OCI-LY3 (cell line): ENCODE data around the gene NFIA.

Experiments
- H2AFZ ChIP-seq: fragments of 200-600, 300-600 bp; shearing (Covaris generic); 2 replicates; pipeline ENCODE4 v1.6.0; 2014; ENCODE audit warnings: antibody characterized with exemption, low read depth, low read length
- H3K27ac ChIP-seq: fragments of 200-600, 300-600 bp; sonication (generic); 2 replicates; pipeline ENCODE4 v1.5.1; 2014; ENCODE audit warnings: mild to moderate bottlenecking, low read length, moderate library complexity, mixed read lengths
- H3K27me3 ChIP-seq: fragments of 200-600, 300-600 bp; sonication (generic); 2 replicates; pipeline ENCODE4 v1.6.1; 2014; ENCODE audit warnings: low read depth, low read length, mixed read lengths
- H3K36me3 ChIP-seq: fragments of 200-600, 300-600 bp; sonication (generic); replicated peaks from 2 replicates; pipeline ENCODE3; 2014; ENCODE audit warnings: low read depth, low read length, mixed read lengths
- H3K4me1 ChIP-seq: fragments of 300-600, 200-600 bp; sonication (generic); 2 replicates; pipeline ENCODE4 v1.6.1; 2014; ENCODE audit warnings: low read length, mixed read lengths
- H3K4me2 ChIP-seq: fragments of 200-600, 300-600 bp; sonication (generic); 2 replicates; pipeline ENCODE4 v1.6.1; 2014; ENCODE audit warnings: low read length, mixed read lengths
- H3K4me3 ChIP-seq: fragments of 300-600, 200-600 bp; sonication (generic); 2 replicates; pipeline ENCODE4 v1.5.1; 2014; ENCODE audit warnings: antibody characterized with exemption, mild to moderate bottlenecking, low read length, moderate library complexity
- H3K79me2 ChIP-seq: fragments of 300-600, 200-600 bp; shearing (Covaris generic); 2 replicates; pipeline ENCODE4 v1.6.1; 2014; ENCODE audit warnings: mild to moderate bottlenecking, low read length, mixed read lengths
- H3K9ac ChIP-seq: fragments of 300-600, 200-600 bp; shearing (Covaris generic); 2 replicates; pipeline ENCODE4 v1.6.0; 2014; ENCODE audit warnings: mild to moderate bottlenecking, low read length, moderate library complexity
- H3K9me3 ChIP-seq: fragments of 200-600, 300-600 bp; shearing (Covaris generic); 2 replicates; pipeline ENCODE4 v1.6.1; 2014; ENCODE audit warnings: low read length, mixed read lengths; ENCODE audit not compliant: insufficient read depth
- H4K20me1 ChIP-seq: fragments of 200-600, 300-600 bp; sonication (generic); 2 replicates; pipeline ENCODE4 v1.6.1; 2016; ENCODE audit warnings: low read length, mixed read lengths; ENCODE audit not compliant: insufficient read depth
- EZH2phosphoT487 ChIP-seq: fragments of 200-600 bp; shearing (Covaris generic); IDR thresholded peaks from 2 replicates; pipeline ENCODE4 v1.6.1; 2018; ENCODE audit warnings: antibody characterized with exemption, mixed run types, low read depth
- TF ChIP-seq, protein P1 (sequence below): fragments of 200-600, 300-600 bp; sonication (generic); IDR thresholded peaks from 2 replicates; pipeline ENCODE4 v1.5.1; 2014; ENCODE audit warnings: antibody characterized with exemption, low read length, low read depth

The NFIA gene

GRCh38 chr1:61427510-61427909 lies 345.1 kb downstream of the NFIA start:
- no peaks in the 10 kb centered on the region for H3K79me2 ChIP-seq
- H4K20me1 ChIP-seq: no peaks in the 10 kb centered on the region
- H3K9ac ChIP-seq: no peak overlapping the region
- H3K27me3 ChIP-seq: peaks cover 3% of the 10 kb centered on the region; the same call in 1 of the 2 replicates
- no peak overlapping the region for H3K4me3 ChIP-seq
- H3K4me1 ChIP-seq: 0 out of 2 replicates have a peak, but pooled peaks cover 4% of the 10 kb centered on the region
- no peaks in the 10 kb centered on the region for H3K36me3 ChIP-seq
- no peak overlapping the region for H3K27ac ChIP-seq
- H3K9me3 ChIP-seq: no peaks in the 10 kb centered on the region
- H2AFZ ChIP-seq: no peak overlapping the region
- TF ChIP-seq EZH2phosphoT487: no peak
- TF ChIP-seq, protein P1, sequence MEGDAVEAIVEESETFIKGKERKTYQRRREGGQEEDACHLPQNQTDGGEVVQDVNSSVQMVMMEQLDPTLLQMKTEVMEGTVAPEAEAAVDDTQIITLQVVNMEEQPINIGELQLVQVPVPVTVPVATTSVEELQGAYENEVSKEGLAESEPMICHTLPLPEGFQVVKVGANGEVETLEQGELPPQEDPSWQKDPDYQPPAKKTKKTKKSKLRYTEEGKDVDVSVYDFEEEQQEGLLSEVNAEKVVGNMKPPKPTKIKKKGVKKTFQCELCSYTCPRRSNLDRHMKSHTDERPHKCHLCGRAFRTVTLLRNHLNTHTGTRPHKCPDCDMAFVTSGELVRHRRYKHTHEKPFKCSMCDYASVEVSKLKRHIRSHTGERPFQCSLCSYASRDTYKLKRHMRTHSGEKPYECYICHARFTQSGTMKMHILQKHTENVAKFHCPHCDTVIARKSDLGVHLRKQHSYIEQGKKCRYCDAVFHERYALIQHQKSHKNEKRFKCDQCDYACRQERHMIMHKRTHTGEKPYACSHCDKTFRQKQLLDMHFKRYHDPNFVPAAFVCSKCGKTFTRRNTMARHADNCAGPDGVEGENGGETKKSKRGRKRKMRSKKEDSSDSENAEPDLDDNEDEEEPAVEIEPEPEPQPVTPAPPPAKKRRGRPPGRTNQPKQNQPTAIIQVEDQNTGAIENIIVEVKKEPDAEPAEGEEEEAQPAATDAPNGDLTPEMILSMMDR: no peak
- H3K4me2 ChIP-seq: no peak overlapping the region

DNA sequence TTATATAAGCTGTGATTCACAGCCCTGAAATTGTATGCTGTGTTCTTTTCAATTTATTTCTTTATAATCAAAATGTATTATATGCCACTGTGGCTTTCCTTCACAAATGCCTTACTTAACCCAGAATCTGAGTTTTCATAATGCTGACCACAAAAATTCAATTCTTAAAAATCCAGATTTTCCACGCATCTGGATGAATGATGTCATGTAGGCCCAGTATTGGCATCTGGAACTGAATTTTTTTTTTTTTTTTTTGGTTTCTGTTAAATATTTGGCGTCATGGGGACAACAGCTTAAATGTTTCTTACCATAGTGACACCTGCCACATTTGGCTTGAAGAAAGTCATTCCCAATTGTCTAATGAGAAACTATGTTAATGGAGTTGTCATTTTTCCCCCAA lies 345.8 kb downstream of the NFIA start:
- H3K27me3 ChIP-seq: peaks cover 3% of the 10 kb centered on the region
- H3K79me2 ChIP-seq: no peaks in the 10 kb centered on the region
- no peak overlapping the region for H3K4me2 ChIP-seq
- H3K9ac ChIP-seq: no peak overlapping the region
- no peak overlapping the region for H2AFZ ChIP-seq
- no peak overlapping the region for H3K4me3 ChIP-seq
- H3K27ac ChIP-seq: no peak overlapping the region
- 0 out of 2 replicates have a peak, but pooled peaks cover 4% of the 10 kb centered on the region for H3K4me1 ChIP-seq
- no peaks in the 10 kb centered on the region for H3K9me3 ChIP-seq
- no peaks in the 10 kb centered on the region for H4K20me1 ChIP-seq
- TF ChIP-seq EZH2phosphoT487: no peak
- TF ChIP-seq, protein P1: no peak
- H3K36me3 ChIP-seq: no peaks in the 10 kb centered on the region

GRCh38 chr1:61432616-61433388 lies 350.4 kb downstream of the NFIA start:
- TF ChIP-seq, protein P1: no peak
- TF ChIP-seq EZH2phosphoT487: no peak
- H3K4me2 ChIP-seq: no peak overlapping the region
- no peak overlapping the region for H3K27ac ChIP-seq
- no peaks in the 10 kb centered on the region for H4K20me1 ChIP-seq
- H3K4me3 ChIP-seq: no peak overlapping the region
- H3K4me1 ChIP-seq: no peaks in the 10 kb centered on the region
- no peak overlapping the region for H3K9ac ChIP-seq
- peaks cover 8% of the 10 kb centered on the region for H3K27me3 ChIP-seq
- no peak overlapping the region for H2AFZ ChIP-seq
- H3K9me3 ChIP-seq: no peaks in the 10 kb centered on the region
- no peaks in the 10 kb centered on the region for H3K36me3 ChIP-seq
- no peaks in the 10 kb centered on the region for H3K79me2 ChIP-seq

- no peak overlapping the region for H3K4me3 ChIP-seq
- H3K4me1 ChIP-seq: no peaks in the 10 kb centered on the region
- peaks cover 8% of the 10 kb centered on the region for H3K27me3 ChIP-seq
- H2AFZ ChIP-seq: no peak overlapping the region
- H3K9ac ChIP-seq: no peak overlapping the region
- no peak for TF ChIP-seq EZH2phosphoT487
- TF ChIP-seq, protein P1: no peak
- no peaks in the 10 kb centered on the region for H3K9me3 ChIP-seq
- H3K27ac ChIP-seq: no peak overlapping the region
- no peaks in the 10 kb centered on the region for H3K79me2 ChIP-seq
- H4K20me1 ChIP-seq: no peaks in the 10 kb centered on the region
- H3K36me3 ChIP-seq: no peaks in the 10 kb centered on the region
- H3K4me2 ChIP-seq: no peak overlapping the region
These were observed 351.3 kb downstream of the NFIA start for GRCh38 chr1:61433646-61434045.
